Stomach (tissue), 4 donors: Measurements from ENCODE around the gene ATG14.

Experiments
- EP300 ChIP-seq: sonication (generic); formaldehyde crosslinking; IDR thresholded peaks from one replicate; pipeline ENCODE4 v1.6.1; 2017; ENCODE audit warnings: antibody characterized with exemption
- POLR2A ChIP-seq, 4 donors: fragments of 450-650 bp; IDR thresholded peaks; one replicate each; pipeline ENCODE4 v1.6.1; 2016; ENCODE audit warnings: antibody characterized with exemption in 4 of 4, control low read depth in 2 of 4, mild to moderate bottlenecking in 1 of 4, moderate library complexity in 1 of 4
- POLR2AphosphoS5 ChIP-seq, 3 donors: sonication (generic); formaldehyde crosslinking; IDR thresholded peaks; one replicate each; pipeline ENCODE4 v1.6.1; 2016; ENCODE audit warnings: antibody characterized with exemption in 3 of 3
- TF ChIP-seq, protein P1 (sequence below), 7 experiments: fragments of 450-650 bp in 4 of 7; fragments of 200-600 bp in 3 of 7; sonication (generic) in 3 of 7; IDR thresholded peaks; one replicate each; pipeline ENCODE4 v1.5.1; 2016 to 2019; ENCODE audit warnings: antibody characterized with exemption in 7 of 7, control low read depth in 2 of 7, mild to moderate bottlenecking in 1 of 7

- TF ChIP-seq, protein P1, sequence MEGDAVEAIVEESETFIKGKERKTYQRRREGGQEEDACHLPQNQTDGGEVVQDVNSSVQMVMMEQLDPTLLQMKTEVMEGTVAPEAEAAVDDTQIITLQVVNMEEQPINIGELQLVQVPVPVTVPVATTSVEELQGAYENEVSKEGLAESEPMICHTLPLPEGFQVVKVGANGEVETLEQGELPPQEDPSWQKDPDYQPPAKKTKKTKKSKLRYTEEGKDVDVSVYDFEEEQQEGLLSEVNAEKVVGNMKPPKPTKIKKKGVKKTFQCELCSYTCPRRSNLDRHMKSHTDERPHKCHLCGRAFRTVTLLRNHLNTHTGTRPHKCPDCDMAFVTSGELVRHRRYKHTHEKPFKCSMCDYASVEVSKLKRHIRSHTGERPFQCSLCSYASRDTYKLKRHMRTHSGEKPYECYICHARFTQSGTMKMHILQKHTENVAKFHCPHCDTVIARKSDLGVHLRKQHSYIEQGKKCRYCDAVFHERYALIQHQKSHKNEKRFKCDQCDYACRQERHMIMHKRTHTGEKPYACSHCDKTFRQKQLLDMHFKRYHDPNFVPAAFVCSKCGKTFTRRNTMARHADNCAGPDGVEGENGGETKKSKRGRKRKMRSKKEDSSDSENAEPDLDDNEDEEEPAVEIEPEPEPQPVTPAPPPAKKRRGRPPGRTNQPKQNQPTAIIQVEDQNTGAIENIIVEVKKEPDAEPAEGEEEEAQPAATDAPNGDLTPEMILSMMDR (IDR thresholded peaks at IDR 0.05) = no peak
- TF ChIP-seq POLR2A (IDR thresholded peaks at IDR 0.05) (no peak), POLR2AphosphoS5 (IDR thresholded peaks at IDR 0.05) (no peak), EP300 (no peak)
Measured at GRCh38 chr14:55450539-55450938, 38.9 kb upstream of the ATG14 start.
